ENCODE data around the gene HOMER2.

The HOMER2 gene

GRCh38 chr15:82812994-82813393, 139.5 kb downstream of the HOMER2 start:
- H3K4me3 ChIP-seq (replicated peaks; ENCODE audit: insufficient read depth, low read length), result no peak overlapping the region
- no peak for TF ChIP-seq GABPA (IDR thresholded peaks at IDR 0.05; ENCODE audit: low read depth)
- TF ChIP-seq CTCF (IDR thresholded peaks at IDR 0.05; ENCODE audit: insufficient read depth, low read length), result no peak
- TF ChIP-seq POLR2AphosphoS5 (IDR thresholded peaks at IDR 0.05; ENCODE audit: low read depth), result no peak
- no peak for TF ChIP-seq REST (IDR thresholded peaks at IDR 0.05; ENCODE audit: insufficient replicate concordance, low read depth)
- TF ChIP-seq SPI1 (IDR thresholded peaks at IDR 0.05; ENCODE audit: borderline replicate concordance, low read depth), result no peak
- no peak for DNase-seq (ENCODE audit: low read depth in 1 of 2, low spot score in 1 of 2)
- no peaks in the 10 kb centered on the region for H3K27me3 ChIP-seq (ENCODE audit: insufficient read depth, poor library complexity, severe bottlenecking)
- no peak overlapping the region for H3K27ac ChIP-seq (replicated peaks)

GRCh38 chr15:82810890-82811426, 141.6 kb downstream of the HOMER2 start:
- peak overlapping the region; percentile 67 for H3K27ac ChIP-seq (replicated peaks)
- TF ChIP-seq SPI1 (IDR thresholded peaks at IDR 0.05; ENCODE audit: borderline replicate concordance, low read depth) (peak; percentile 50; the same call in 1 of the 2 replicates), REST (IDR thresholded peaks at IDR 0.05; ENCODE audit: insufficient replicate concordance, low read depth) (no peak)
- H3K27me3 ChIP-seq (ENCODE audit: insufficient read depth, poor library complexity, severe bottlenecking), result no peaks in the 10 kb centered on the region
- DNase-seq (ENCODE audit: low read depth in 1 of 2, low spot score in 1 of 2), result no peak
- peak overlapping the region; percentile 85 for H3K4me3 ChIP-seq (replicated peaks; ENCODE audit: insufficient read depth, low read length)

- peak overlapping the region; percentile 85 for H3K4me3 ChIP-seq (replicated peaks; ENCODE audit: insufficient read depth, low read length)
- H3K27me3 ChIP-seq (ENCODE audit: insufficient read depth, poor library complexity, severe bottlenecking), result no peaks in the 10 kb centered on the region
- TF ChIP-seq REST (IDR thresholded peaks at IDR 0.05; ENCODE audit: insufficient replicate concordance, low read depth), result no peak
- no peak for TF ChIP-seq SPI1 (IDR thresholded peaks at IDR 0.05; ENCODE audit: borderline replicate concordance, low read depth)
- no peak for TF ChIP-seq CTCF (IDR thresholded peaks at IDR 0.05; ENCODE audit: insufficient read depth, low read length)
- TF ChIP-seq POLR2AphosphoS5 (IDR thresholded peaks at IDR 0.05; ENCODE audit: low read depth), result no peak
- no peak for TF ChIP-seq GABPA (IDR thresholded peaks at IDR 0.05; ENCODE audit: low read depth)
- peak overlapping the region; percentile 67 for H3K27ac ChIP-seq (replicated peaks)
- DNase-seq (ENCODE audit: low read depth in 1 of 2, low spot score in 1 of 2), result peak in 1 of 2 experiments; percentile 48
Measured at GRCh38 chr15:82810061-82810889, 142.2 kb downstream of the HOMER2 start.

Measured in HL-60 (cell line).